Body of pancreas (tissue), 4 donors: ENCODE results near the gene CACTIN.

ENCODE experiments used
- POLR2A ChIP-seq, 3 donors: fragments of 450-650 bp; IDR thresholded peaks; one replicate each; pipeline ENCODE4 v1.6.1; 2016; ENCODE audit warnings: antibody characterized with exemption in 3 of 3, mild to moderate bottlenecking in 2 of 3
- TF ChIP-seq, protein P1 (sequence below), 7 experiments: fragments of 450-650 bp in 4 of 7; fragments of 200-600 bp in 3 of 7; sonication (generic) in 3 of 7; IDR thresholded peaks; one replicate each; pipeline ENCODE4 v1.5.1; 2016 to 2019; ENCODE audit warnings: antibody characterized with exemption in 7 of 7

DNA sequence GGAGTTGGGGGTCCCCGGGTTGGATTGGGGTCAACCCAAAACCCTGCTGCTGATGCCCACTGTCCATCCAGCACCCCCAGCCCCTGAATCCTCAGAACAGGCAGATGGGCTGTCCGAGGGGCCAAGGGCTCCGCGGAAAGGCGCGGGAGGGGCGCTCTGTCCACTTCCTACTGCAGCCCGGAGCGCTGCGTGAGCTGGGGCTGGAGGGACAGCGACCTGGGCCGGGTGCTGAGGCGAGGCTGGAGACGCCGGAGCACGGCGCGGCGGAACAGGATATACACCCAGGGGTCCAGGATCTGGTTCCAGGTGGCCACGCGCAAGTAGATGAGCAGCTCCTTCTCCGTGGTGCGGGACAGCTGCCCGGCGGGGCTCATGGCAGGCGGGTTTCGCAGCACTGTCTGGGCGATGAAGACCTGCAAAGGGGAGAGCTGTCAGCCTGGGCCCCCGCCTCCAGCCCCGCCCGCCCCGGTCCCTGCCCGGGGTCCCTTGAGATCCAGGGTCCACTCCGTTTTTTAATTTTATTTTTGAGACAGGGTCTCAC lies 31.0 kb downstream of the CACTIN start:
- TF ChIP-seq, protein P1, sequence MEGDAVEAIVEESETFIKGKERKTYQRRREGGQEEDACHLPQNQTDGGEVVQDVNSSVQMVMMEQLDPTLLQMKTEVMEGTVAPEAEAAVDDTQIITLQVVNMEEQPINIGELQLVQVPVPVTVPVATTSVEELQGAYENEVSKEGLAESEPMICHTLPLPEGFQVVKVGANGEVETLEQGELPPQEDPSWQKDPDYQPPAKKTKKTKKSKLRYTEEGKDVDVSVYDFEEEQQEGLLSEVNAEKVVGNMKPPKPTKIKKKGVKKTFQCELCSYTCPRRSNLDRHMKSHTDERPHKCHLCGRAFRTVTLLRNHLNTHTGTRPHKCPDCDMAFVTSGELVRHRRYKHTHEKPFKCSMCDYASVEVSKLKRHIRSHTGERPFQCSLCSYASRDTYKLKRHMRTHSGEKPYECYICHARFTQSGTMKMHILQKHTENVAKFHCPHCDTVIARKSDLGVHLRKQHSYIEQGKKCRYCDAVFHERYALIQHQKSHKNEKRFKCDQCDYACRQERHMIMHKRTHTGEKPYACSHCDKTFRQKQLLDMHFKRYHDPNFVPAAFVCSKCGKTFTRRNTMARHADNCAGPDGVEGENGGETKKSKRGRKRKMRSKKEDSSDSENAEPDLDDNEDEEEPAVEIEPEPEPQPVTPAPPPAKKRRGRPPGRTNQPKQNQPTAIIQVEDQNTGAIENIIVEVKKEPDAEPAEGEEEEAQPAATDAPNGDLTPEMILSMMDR (IDR thresholded peaks at IDR 0.05), result no peak
- TF ChIP-seq POLR2A (IDR thresholded peaks at IDR 0.05), result no peak
